Gastroesophageal sphincter (tissue), 4 donors: Measurements from ENCODE around the gene PIK3R5. TPM values are rescaled to one million over a fixed set of nuclear protein-coding genes. Genes with fewer than 3 reads are reported as not detected.

Experiments used
- ATAC-seq: fragments of 150-250 bp; one replicate; pipeline ENCODE4 v1.9.1; 2016; ENCODE audit warnings: mild to moderate bottlenecking, moderate library complexity
- H3K27ac ChIP-seq, 4 donors: fragments of 200-600 bp; sonication (generic) in 3 of 4; 1 replicate in 3 of 4; 2 replicates in 1 of 4; pipeline ENCODE4 v1.5.1; 2016 to 2019
- H3K27me3 ChIP-seq: fragments of 200-600 bp; sonication (generic); one replicate; pipeline ENCODE4 v1.5.1; 2019
- H3K36me3 ChIP-seq, 2 donors: fragments of 200-600 bp; sonication (generic); one replicate each; pipeline ENCODE4 v1.5.1; 2019; ENCODE audit warnings: control low read depth in 1 of 2
- H3K4me1 ChIP-seq, 3 donors: fragments of 200-600 bp; sonication (generic); 1 replicate in 2 of 3; 2 replicates in 1 of 3; pipeline ENCODE4 v1.5.1; 2016 to 2019; ENCODE audit warnings: control low read depth in 2 of 3
- H3K4me3 ChIP-seq, 2 donors: fragments of 200-600 bp; sonication (generic); one replicate each; pipeline ENCODE4 v1.5.1; 2019; ENCODE audit warnings: mild to moderate bottlenecking in 1 of 2, moderate library complexity in 1 of 2
- H3K9me3 ChIP-seq, 3 donors: fragments of 200-600 bp; sonication (generic); one replicate each; pipeline ENCODE4 v1.5.1; 2017 to 2019; ENCODE audit warnings: control low read depth in 2 of 3
- EP300 ChIP-seq: sonication (generic); formaldehyde crosslinking; IDR thresholded peaks from one replicate; pipeline ENCODE4 v1.6.1; 2017; ENCODE audit warnings: antibody characterized with exemption, mild to moderate bottlenecking
- POLR2A ChIP-seq, 2 donors: fragments of 450-650 bp; IDR thresholded peaks; one replicate each; pipeline ENCODE4 v1.6.1; 2017; ENCODE audit warnings: antibody characterized with exemption in 2 of 2, mild to moderate bottlenecking in 2 of 2, moderate library complexity in 1 of 2
- POLR2AphosphoS5 ChIP-seq: sonication (generic); formaldehyde crosslinking; IDR thresholded peaks from one replicate; pipeline ENCODE4 v1.6.1; 2017; ENCODE audit warnings: antibody characterized with exemption
- WGBS, 2 donors: methylation state at CpG; one replicate each; pipeline ENCODE4 v1.1.5; 2018; ENCODE audit warnings: low coverage in 1 of 2; 5-methylcytosine and 5-hydroxymethylcytosine counted together
- total RNA-seq, 4 donors: library from RNA; depleted of rRNA; stranded (reverse); fragments of >200 nt; gene quantifications; one replicate each; pipeline ENCODE4 v1.1.0, GENCODE V29; 2016
- TF ChIP-seq, protein P1 (sequence below), 4 experiments: fragments of 200-600 bp in 2 of 4; fragments of 450-650 bp in 2 of 4; sonication (generic) in 1 of 4; IDR thresholded peaks; one replicate each; pipeline ENCODE4 v1.5.1; 2017 to 2019; ENCODE audit warnings: antibody characterized with exemption in 4 of 4, mild to moderate bottlenecking in 2 of 4, moderate library complexity in 2 of 4

The PIK3R5 gene
- total RNA-seq, 4 donors from 2014 or later: 8.9 to 13.1 (median 11.9) TPM

DNA sequence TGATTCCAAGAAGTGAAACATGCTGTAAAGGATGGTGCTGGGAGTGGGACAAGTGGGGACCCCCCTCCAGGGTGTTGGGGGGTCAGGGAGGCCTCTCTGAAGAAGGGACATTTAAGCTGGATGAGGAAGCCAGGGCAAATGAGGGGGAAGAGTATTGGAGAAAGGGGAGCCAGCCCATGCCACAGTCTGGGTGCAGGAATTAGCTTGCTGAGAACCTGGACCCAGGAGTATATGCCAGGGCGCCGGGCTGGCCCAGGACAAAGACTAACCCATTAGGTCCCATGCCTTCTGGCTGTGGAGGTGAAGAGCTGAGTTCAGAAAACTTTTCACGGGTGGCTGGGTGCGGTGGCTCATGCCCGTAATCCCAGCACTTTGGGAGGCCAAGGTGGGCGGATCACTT lies 52.4 kb downstream of the PIK3R5 start:
- Histone ChIP-seq H3K4me1 (no peaks in the 10 kb centered on the region), H3K36me3 (no peaks in the 10 kb centered on the region), H3K27me3 (peaks cover 63% of the 10 kb centered on the region), H3K9me3 (peaks cover 0 to 12% (median 0%) of the 10 kb centered on the region in 3 donors), H3K27ac (no peak overlapping the region), H3K4me3 (no peak overlapping the region)
- no peak for TF ChIP-seq EP300
- WGBS, 2 donors: 79 to 87% methylated on average over 5 of the region's 6 CpGs
- ATAC-seq: no peak

DNA sequence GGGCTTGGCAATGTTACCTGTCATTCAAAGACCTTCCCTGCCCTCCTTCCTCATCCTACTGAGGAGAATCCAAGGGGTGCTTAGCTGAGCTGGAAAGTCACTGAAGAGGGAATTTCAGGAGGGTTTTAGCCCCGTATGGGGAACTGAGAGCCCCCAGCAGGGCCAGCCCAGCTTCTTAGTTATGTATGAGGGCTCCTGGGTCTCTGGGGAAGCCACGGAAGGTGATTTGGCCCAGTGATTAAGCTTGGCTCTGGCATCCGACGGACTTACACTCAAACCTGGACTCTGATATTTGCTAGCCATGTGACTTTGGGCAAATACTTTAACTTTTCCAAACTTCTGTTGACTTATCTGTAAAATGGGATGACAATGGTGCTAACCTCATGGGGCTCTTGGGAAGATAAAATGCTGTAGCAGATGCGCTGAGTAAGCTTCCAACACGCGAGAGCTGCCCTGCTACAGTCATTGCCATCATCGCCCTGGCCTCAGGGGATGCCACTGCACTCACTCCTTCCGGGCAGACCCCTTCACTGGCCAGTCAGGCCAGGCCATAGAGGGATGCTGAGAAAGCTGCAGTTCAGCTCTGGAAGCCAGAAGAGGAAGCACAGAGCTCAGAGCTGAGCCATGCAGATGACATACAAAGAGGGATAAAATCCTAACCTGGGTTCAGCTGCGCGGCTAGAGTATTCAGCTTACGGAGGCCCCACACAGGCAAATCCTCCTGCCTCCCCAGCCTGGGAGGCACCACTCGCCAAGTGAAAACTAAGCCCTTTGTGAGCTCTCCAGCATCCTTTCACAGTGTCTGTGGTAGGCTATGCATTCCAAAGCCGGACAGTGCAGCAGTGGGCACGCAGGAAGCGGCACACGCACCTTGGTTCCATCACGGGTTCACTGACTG lies 53.2 kb downstream of the PIK3R5 start:
- Histone ChIP-seq H3K4me1 (no peaks in the 10 kb centered on the region), H3K36me3 (no peaks in the 10 kb centered on the region), H3K4me3 (no peak overlapping the region), H3K27me3 (peaks cover 63% of the 10 kb centered on the region), H3K27ac (no peak overlapping the region), H3K9me3 (peaks cover 0 to 4% (median 0%) of the 10 kb centered on the region in 3 donors)
- TF ChIP-seq POLR2AphosphoS5 (no peak), EP300 (no peak), POLR2A (IDR thresholded peaks at IDR 0.05) (no peak)
- TF ChIP-seq, protein P1, sequence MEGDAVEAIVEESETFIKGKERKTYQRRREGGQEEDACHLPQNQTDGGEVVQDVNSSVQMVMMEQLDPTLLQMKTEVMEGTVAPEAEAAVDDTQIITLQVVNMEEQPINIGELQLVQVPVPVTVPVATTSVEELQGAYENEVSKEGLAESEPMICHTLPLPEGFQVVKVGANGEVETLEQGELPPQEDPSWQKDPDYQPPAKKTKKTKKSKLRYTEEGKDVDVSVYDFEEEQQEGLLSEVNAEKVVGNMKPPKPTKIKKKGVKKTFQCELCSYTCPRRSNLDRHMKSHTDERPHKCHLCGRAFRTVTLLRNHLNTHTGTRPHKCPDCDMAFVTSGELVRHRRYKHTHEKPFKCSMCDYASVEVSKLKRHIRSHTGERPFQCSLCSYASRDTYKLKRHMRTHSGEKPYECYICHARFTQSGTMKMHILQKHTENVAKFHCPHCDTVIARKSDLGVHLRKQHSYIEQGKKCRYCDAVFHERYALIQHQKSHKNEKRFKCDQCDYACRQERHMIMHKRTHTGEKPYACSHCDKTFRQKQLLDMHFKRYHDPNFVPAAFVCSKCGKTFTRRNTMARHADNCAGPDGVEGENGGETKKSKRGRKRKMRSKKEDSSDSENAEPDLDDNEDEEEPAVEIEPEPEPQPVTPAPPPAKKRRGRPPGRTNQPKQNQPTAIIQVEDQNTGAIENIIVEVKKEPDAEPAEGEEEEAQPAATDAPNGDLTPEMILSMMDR (IDR thresholded peaks at IDR 0.05): no peak
- 76 to 79% methylated on average over 3 to 4 of the region's 18 CpGs for WGBS, 2 donors
- ATAC-seq: no peak

DNA sequence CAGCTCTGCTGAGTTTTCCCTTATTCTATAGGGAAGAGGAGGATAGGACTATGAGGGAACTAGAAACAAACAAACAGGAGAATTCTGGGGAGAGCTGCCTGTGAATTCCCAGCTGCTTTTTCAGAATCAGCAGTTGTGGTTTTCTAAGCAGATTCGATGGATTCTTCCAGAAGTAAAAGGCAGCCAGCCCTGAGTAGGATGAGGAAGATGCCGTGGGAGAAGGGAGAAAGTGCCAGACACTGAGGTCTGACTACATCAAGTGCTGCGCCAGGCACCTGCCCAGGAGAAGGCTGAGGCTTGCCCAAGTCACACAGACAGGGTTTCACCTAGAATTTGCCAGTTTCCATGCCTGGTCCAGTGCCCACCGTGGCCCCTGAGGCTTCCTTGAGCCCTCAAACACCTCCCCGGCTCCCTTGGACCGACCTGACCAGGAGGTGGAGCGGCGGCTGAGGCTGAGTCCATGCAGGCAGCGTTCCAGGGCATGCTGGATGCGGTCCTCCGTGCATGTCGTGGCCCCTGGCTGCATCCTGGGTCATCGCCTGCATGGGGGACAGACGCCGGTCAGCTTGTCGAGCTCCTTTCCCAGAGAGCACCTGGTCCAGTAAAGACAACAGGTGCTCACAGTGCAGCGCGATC lies 54.4 kb downstream of the PIK3R5 start:
- Histone ChIP-seq H3K4me3 (no peak overlapping the region), H3K4me1 (no peaks in the 10 kb centered on the region), H3K27ac (no peak overlapping the region), H3K27me3 (peaks cover 61% of the 10 kb centered on the region), H3K36me3 (no peaks in the 10 kb centered on the region), H3K9me3 (no peaks in the 10 kb centered on the region)
- TF ChIP-seq POLR2AphosphoS5 (no peak), EP300 (no peak)
- TF ChIP-seq, protein P1 (IDR thresholded peaks at IDR 0.05): no peak
- WGBS, 2 donors: 65% methylated on average over 2 of the region's 18 CpGs; no CpG with 5 or more reads in 1 of the 2 donors
- ATAC-seq: no peak

DNA sequence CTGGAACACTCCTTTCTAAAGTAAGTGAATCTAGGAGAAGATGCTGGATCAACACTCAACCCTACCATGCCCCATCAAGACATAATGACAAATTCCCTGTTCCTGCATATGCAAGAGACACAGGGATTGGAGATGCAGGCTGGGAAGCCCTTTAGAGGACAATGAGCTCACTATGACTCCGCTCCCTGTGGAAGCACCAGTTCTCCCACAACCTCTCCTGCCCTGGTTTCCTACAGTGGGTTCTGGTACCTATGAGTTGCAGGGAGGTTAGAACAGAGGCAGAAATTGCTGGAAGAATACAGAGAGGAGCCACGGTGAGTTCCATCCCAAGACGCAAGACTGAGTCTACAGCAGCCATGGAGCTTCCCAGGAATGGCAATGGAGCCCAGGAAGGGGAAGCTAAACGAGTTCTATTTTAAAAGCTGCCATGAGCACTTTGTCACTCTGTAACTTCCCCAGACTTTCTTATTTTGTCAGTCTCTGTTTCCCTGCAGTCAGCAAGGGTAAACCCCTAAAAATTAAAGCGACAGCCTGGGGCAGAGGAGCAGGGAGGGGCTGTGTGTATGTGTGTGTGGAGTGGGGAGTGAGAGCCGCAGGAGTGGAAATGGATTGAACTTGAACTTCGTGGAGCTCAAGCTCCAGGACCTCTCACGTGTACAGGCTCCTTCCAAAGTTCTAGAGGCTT lies 55.8 kb downstream of the PIK3R5 start:
- no peaks in the 10 kb centered on the region for H3K4me1 ChIP-seq
- H3K4me3 ChIP-seq: no peak overlapping the region
- WGBS, 2 donors: 61 to 69% methylated on average over 6 to 7 of the region's 8 CpGs
- no peak for TF ChIP-seq POLR2A (IDR thresholded peaks at IDR 0.05)
- no peaks in the 10 kb centered on the region for H3K9me3 ChIP-seq
- peaks cover 65% of the 10 kb centered on the region for H3K27me3 ChIP-seq
- ATAC-seq: no peak
- H3K27ac ChIP-seq: no peak overlapping the region
- no peaks in the 10 kb centered on the region for H3K36me3 ChIP-seq

DNA sequence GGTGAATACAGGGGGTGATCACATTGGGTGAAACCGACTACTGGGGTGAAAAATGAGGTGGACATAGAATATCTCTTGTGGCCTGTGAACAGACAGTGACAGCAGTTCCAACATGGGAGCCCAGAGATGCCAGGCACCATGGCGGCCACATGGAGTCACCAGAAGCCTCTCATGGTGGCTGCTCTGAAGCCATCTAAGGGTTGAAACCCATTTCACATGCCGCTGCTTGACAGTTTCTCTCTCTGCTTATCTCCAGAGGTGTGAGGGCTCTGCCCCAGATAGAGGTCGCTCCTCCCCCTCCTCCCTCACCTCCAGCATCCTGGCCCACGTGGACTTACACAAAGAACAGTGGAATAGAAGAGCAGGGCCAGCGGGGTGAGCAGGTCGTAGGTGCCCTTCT lies 60.2 kb downstream of the PIK3R5 start:
- Histone ChIP-seq H3K36me3 (no peaks in the 10 kb centered on the region), H3K4me1 (no peaks in the 10 kb centered on the region), H3K27me3 (peaks cover 51% of the 10 kb centered on the region), H3K9me3 (no peaks in the 10 kb centered on the region), H3K27ac (no peak overlapping the region), H3K4me3 (no peak overlapping the region)
- no peak for ATAC-seq
- WGBS, 2 donors: 44 to 80% methylated on average over 1 to 5 of the region's 7 CpGs
- TF ChIP-seq POLR2AphosphoS5: no peak
- TF ChIP-seq POLR2A (IDR thresholded peaks at IDR 0.05): no peak
- TF ChIP-seq, protein P1 (IDR thresholded peaks at IDR 0.05): no peak
- TF ChIP-seq EP300: no peak
